GM19395 (cell line): ENCODE results near the gene TGM6.

Experiments
- ATAC-seq: cut with Tn5 transposase; IDR thresholded peaks from one replicate; pipeline ENCODE4 v1.9.1; 2021; ENCODE audit warnings: mild to moderate bottlenecking, moderate library complexity; ENCODE audit not compliant: unreplicated experiment

TGM6 gene

GRCh38 chr20:2480381-2480780 is 99.7 kb downstream of the TGM6 start:
- ATAC-seq, result no peak
